Measurements from ENCODE around the gene S1PR4. TPM values are rescaled to one million over a fixed set of nuclear protein-coding genes. Genes with fewer than 3 reads are reported as not detected.

Gene S1PR4
- total and polyA plus RNA-seq, 9 of the 15 experiments (the other 6 are each of a cell fraction or from before 2014, with no cell fraction given), result 0.27 TPM; not detected in 8

GRCh38 chr19:3229346-3229743, 50.8 kb downstream of the S1PR4 start:
- Histone ChIP-seq H3K9ac (ENCODE audit: insufficient read depth in 1 of 2, low read depth in 2 of 2, low read length in 2 of 2) (no peak overlapping the region), H3K9me1 (ENCODE audit: control insufficient read depth, insufficient read depth, low read length) (no peaks in the 10 kb centered on the region), H3K27ac (ENCODE audit: extremely low read depth, low read depth, low read length) (no peak overlapping the region), H3K9me3 (replicated peaks; ENCODE audit: control insufficient read depth, insufficient read depth, low read depth, low read length) (no peaks in the 10 kb centered on the region), H2AFZ (ENCODE audit: low read depth, low read length) (no peak overlapping the region), H3K36me3 (ENCODE audit: control insufficient read depth, insufficient read depth, low read length) (no peaks in the 10 kb centered on the region), H4K20me1 (replicated peaks; ENCODE audit: control insufficient read depth, insufficient read depth, low read length) (peaks cover 8% of the 10 kb centered on the region), H3K4me2 (ENCODE audit: insufficient read depth, low read length) (no peak overlapping the region), H3K27me3 (ENCODE audit: control insufficient read depth in 2 of 2, insufficient read depth in 2 of 2, low read length in 2 of 2) (peaks cover 6 to 40% of the 10 kb centered on the region in 2 experiments; a peak in 4 of 5 replicates), H3K79me2 (ENCODE audit: control insufficient read depth, insufficient read depth, low read length) (no peaks in the 10 kb centered on the region), H3K4me3 (no peak overlapping the region), H3K4me1 (replicated peaks in 1 of 2; ENCODE audit: control insufficient read depth in 2 of 2, insufficient read depth in 2 of 2, low read length in 2 of 2) (peaks cover 0 to 22% of the 10 kb centered on the region in 2 experiments; a peak in 2 of 5 replicates)
- ChIA-PET CTCF (ENCODE audit: low intra/inter-chr PET ratio) (no interaction called here), POLR2A (interaction anchor here (0.6 kb wide), 3 partner anchors 16 to 841 kb away, joined by 3 to 4 read pairs (median 3); no protein-coding TSS in a partner anchor)
- in situ Hi-C loops (cut with MboI), result no loop called here
- TF ChIP-seq ZFP36 (IDR thresholded peaks at IDR 0.05; ENCODE audit: low read depth, low read length, partially characterized antibody), result peak; percentile 91
- TF ChIP-seq CBX1 (IDR thresholded peaks at IDR 0.05; ENCODE audit: low read depth), result no peak
- TF ChIP-seq EGR1 (conservative IDR thresholded peaks at IDR 0.05), result 0 out of 2 replicates have a peak, but pooled peaks have one; percentile 24
- no peak for TF ChIP-seq ZNF239 (CRISPR knock-in tag; IDR thresholded peaks at IDR 0.05)
- no peak for TF ChIP-seq ELF1 (tag; IDR thresholded peaks at IDR 0.05)
- TF ChIP-seq CHD2 (IDR thresholded peaks at IDR 0.05; ENCODE audit: low read depth, low read length), result no peak
- TF ChIP-seq ZNF224 (CRISPR knock-in tag; IDR thresholded peaks at IDR 0.05), result no peak
- TF ChIP-seq ZC3H11A (IDR thresholded peaks at IDR 0.05; ENCODE audit: low read depth, low read length), result no peak
- TF ChIP-seq ZNF436 (CRISPR knock-in tag; IDR thresholded peaks at IDR 0.05), result 0 out of 2 replicates have a peak, but pooled peaks have one; percentile 24
- TF ChIP-seq ZBTB17 (CRISPR knock-in tag; IDR thresholded peaks at IDR 0.05), result no peak
- no peak for TF ChIP-seq BACH1 (tag; IDR thresholded peaks at IDR 0.05)
- TF ChIP-seq, protein P1, sequence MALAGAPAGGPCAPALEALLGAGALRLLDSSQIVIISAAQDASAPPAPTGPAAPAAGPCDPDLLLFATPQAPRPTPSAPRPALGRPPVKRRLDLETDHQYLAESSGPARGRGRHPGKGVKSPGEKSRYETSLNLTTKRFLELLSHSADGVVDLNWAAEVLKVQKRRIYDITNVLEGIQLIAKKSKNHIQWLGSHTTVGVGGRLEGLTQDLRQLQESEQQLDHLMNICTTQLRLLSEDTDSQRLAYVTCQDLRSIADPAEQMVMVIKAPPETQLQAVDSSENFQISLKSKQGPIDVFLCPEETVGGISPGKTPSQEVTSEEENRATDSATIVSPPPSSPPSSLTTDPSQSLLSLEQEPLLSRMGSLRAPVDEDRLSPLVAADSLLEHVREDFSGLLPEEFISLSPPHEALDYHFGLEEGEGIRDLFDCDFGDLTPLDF (CRISPR knock-in tag; IDR thresholded peaks at IDR 0.05), result no peak
- TF ChIP-seq ZNF717 (CRISPR knock-in tag; IDR thresholded peaks at IDR 0.05), result no peak
- TF ChIP-seq NR4A1 (CRISPR knock-in tag; IDR thresholded peaks at IDR 0.05), result no peak
- TF ChIP-seq NR4A1 (tag; IDR thresholded peaks at IDR 0.05), result no peak
- no peak for TF ChIP-seq ZNF134 (CRISPR knock-in tag; conservative IDR thresholded peaks at IDR 0.05)
- FAIRE-seq, result no peak
- 4% methylated on average over 9 of the region's 9 CpGs for WGBS (ENCODE audit: insufficient coverage, low coverage, missing lambda C conversion rate)
- no peak for DNase-seq (ENCODE audit: extremely low read depth in 1 of 4, low spot score in 3 of 4)
- no peak for ATAC-seq
- intact Hi-C loops (cut with micrococcal nuclease), result no loop called here
- no TSS peak for BruUV-seq (replicated peaks)

Other genes starting within 250 kb of the S1PR4 start
Only the 7 nearest of the 9 such genes appear.
- 5.5 and 6.4 TPM in 2 replicates for gene TLE2, start 149.5 kb upstream of the S1PR4 start, total RNA-seq (2014; rRNA removed)
- 2.4 and 2.7 TPM in 2 replicates for gene TLE2, start 149.5 kb upstream of the S1PR4 start, total RNA-seq (2014; rRNA removed; fragmentation: Illumina TruSeq; extraction: Trizol)
- 4.4 and 4.5 TPM in 2 replicates for gene TLE2, start 149.5 kb upstream of the S1PR4 start, total RNA-seq (2015; rRNA removed; fragmentation: Illumina TruSeq; extraction: Trizol)
- gene TLE2, start 149.5 kb upstream of the S1PR4 start, total RNA-seq (2021), result 13.1 and 15.2 TPM in 2 replicates
- 10.7 and 12.0 TPM in 2 replicates for gene TLE2, start 149.5 kb upstream of the S1PR4 start, polyA plus RNA-seq (2011; rRNA removed)
- 6.2 and 8.8 TPM in 2 replicates for gene TLE2, start 149.5 kb upstream of the S1PR4 start, polyA plus RNA-seq (2014; fragmentation: Illumina TruSeq; extraction: Trizol)
- gene TLE2, start 149.5 kb upstream of the S1PR4 start, polyA plus RNA-seq (2014; fragmentation: Nextera tagmentation; extraction: Ambion mirVana), result under 1 TPM; 0.35 to 0.53 TPM
- 10.5 and 10.6 TPM in 2 replicates for gene TLE2, start 149.5 kb upstream of the S1PR4 start, polyA plus RNA-seq (2014; rRNA removed)
- 264 and 355 TPM in 2 replicates for gene TLE5, start 116.3 kb upstream of the S1PR4 start, total RNA-seq (2014; rRNA removed)
- 75.8 and 89.1 TPM in 2 replicates for gene TLE5, start 116.3 kb upstream of the S1PR4 start, total RNA-seq (2014; rRNA removed; fragmentation: Illumina TruSeq; extraction: Trizol)
- 172 and 178 TPM in 2 replicates for gene TLE5, start 116.3 kb upstream of the S1PR4 start, total RNA-seq (2015; rRNA removed; fragmentation: Illumina TruSeq; extraction: Trizol)
- 347 and 360 TPM in 2 replicates for gene TLE5, start 116.3 kb upstream of the S1PR4 start, total RNA-seq (2021)
- gene TLE5, start 116.3 kb upstream of the S1PR4 start, polyA plus RNA-seq (2011; rRNA removed), result 280 and 366 TPM in 2 replicates
- gene TLE5, start 116.3 kb upstream of the S1PR4 start, polyA plus RNA-seq (2014; fragmentation: Illumina TruSeq; extraction: Trizol), result 235 and 381 TPM in 2 replicates
- gene TLE5, start 116.3 kb upstream of the S1PR4 start, polyA plus RNA-seq (2014; fragmentation: Nextera tagmentation; extraction: Ambion mirVana), result 1 to 10 TPM; 2.0 to 6.2 TPM
- 316 and 334 TPM in 2 replicates for gene TLE5, start 116.3 kb upstream of the S1PR4 start, polyA plus RNA-seq (2014; rRNA removed)
- 14.5 and 19.3 TPM in 2 replicates for gene GNA11, start 84.4 kb upstream of the S1PR4 start, total RNA-seq (2014; rRNA removed)
- gene GNA11, start 84.4 kb upstream of the S1PR4 start, total RNA-seq (2014; rRNA removed; fragmentation: Illumina TruSeq; extraction: Trizol), result 7.0 and 12.7 TPM in 2 replicates
- 13.4 and 16.5 TPM in 2 replicates for gene GNA11, start 84.4 kb upstream of the S1PR4 start, total RNA-seq (2015; rRNA removed; fragmentation: Illumina TruSeq; extraction: Trizol)
- 24.3 and 24.8 TPM in 2 replicates for gene GNA11, start 84.4 kb upstream of the S1PR4 start, total RNA-seq (2021)
- 3.6 and 9.7 TPM in 2 replicates for gene GNA11, start 84.4 kb upstream of the S1PR4 start, polyA plus RNA-seq (2011; rRNA removed)
- 23.5 and 24.5 TPM in 2 replicates for gene GNA11, start 84.4 kb upstream of the S1PR4 start, polyA plus RNA-seq (2014; fragmentation: Illumina TruSeq; extraction: Trizol)
- under 1 TPM; 0.18 to 0.21 TPM for gene GNA11, start 84.4 kb upstream of the S1PR4 start, polyA plus RNA-seq (2014; fragmentation: Nextera tagmentation; extraction: Ambion mirVana)
- gene GNA11, start 84.4 kb upstream of the S1PR4 start, polyA plus RNA-seq (2014; rRNA removed), result 16.6 and 18.2 TPM in 2 replicates
- gene GNA15, start 42.7 kb upstream of the S1PR4 start, total RNA-seq (2014; rRNA removed), result 0.09 TPM in 1 of 2 replicates, not detected in the other
- gene GNA15, start 42.7 kb upstream of the S1PR4 start, total RNA-seq (2014; rRNA removed; fragmentation: Illumina TruSeq; extraction: Trizol), result 0.07 and 0.13 TPM in 2 replicates
- gene GNA15, start 42.7 kb upstream of the S1PR4 start, total RNA-seq (2015; rRNA removed; fragmentation: Illumina TruSeq; extraction: Trizol), result 0.19 and 0.22 TPM in 2 replicates
- gene GNA15, start 42.7 kb upstream of the S1PR4 start, total RNA-seq (2021), result 0.13 and 0.24 TPM in 2 replicates
- gene GNA15, start 42.7 kb upstream of the S1PR4 start, polyA plus RNA-seq (2011; rRNA removed), result 0.19 and 0.22 TPM in 2 replicates
- 0.10 and 0.22 TPM in 2 replicates for gene GNA15, start 42.7 kb upstream of the S1PR4 start, polyA plus RNA-seq (2014; fragmentation: Illumina TruSeq; extraction: Trizol)
- gene GNA15, start 42.7 kb upstream of the S1PR4 start, polyA plus RNA-seq (2014; fragmentation: Nextera tagmentation; extraction: Ambion mirVana), result under 1 TPM in 1 of 2 experiments, not detected in 1; 0.03 TPM
- 0.11 and 0.35 TPM in 2 replicates for gene GNA15, start 42.7 kb upstream of the S1PR4 start, polyA plus RNA-seq (2014; rRNA removed)
- 49.3 and 79.1 TPM in 2 replicates for gene NCLN, start 7.2 kb downstream of the S1PR4 start, total RNA-seq (2014; rRNA removed)
- 11.6 and 20.2 TPM in 2 replicates for gene NCLN, start 7.2 kb downstream of the S1PR4 start, total RNA-seq (2014; rRNA removed; fragmentation: Illumina TruSeq; extraction: Trizol)
- gene NCLN, start 7.2 kb downstream of the S1PR4 start, total RNA-seq (2015; rRNA removed; fragmentation: Illumina TruSeq; extraction: Trizol), result 39.7 and 47.4 TPM in 2 replicates
- gene NCLN, start 7.2 kb downstream of the S1PR4 start, total RNA-seq (2021), result 120 and 126 TPM in 2 replicates
- gene NCLN, start 7.2 kb downstream of the S1PR4 start, polyA plus RNA-seq (2011; rRNA removed), result 39.6 and 55.9 TPM in 2 replicates
- gene NCLN, start 7.2 kb downstream of the S1PR4 start, polyA plus RNA-seq (2014; fragmentation: Illumina TruSeq; extraction: Trizol), result 25.6 and 56.1 TPM in 2 replicates
- 1 to 10 TPM; 3.8 to 5.9 TPM for gene NCLN, start 7.2 kb downstream of the S1PR4 start, polyA plus RNA-seq (2014; fragmentation: Nextera tagmentation; extraction: Ambion mirVana)
- gene NCLN, start 7.2 kb downstream of the S1PR4 start, polyA plus RNA-seq (2014; rRNA removed), result 58.0 and 62.8 TPM in 2 replicates
- gene CELF5, start 45.9 kb downstream of the S1PR4 start, total RNA-seq (2014; rRNA removed), result 0.05 and 0.73 TPM in 2 replicates
- gene CELF5, start 45.9 kb downstream of the S1PR4 start, total RNA-seq (2014; rRNA removed; fragmentation: Illumina TruSeq; extraction: Trizol), result 0.07 and 0.26 TPM in 2 replicates
- gene CELF5, start 45.9 kb downstream of the S1PR4 start, total RNA-seq (2015; rRNA removed; fragmentation: Illumina TruSeq; extraction: Trizol), result 0.36 and 0.41 TPM in 2 replicates
- gene CELF5, start 45.9 kb downstream of the S1PR4 start, total RNA-seq (2021), result 0.29 and 0.49 TPM in 2 replicates
- 0.28 and 0.38 TPM in 2 replicates for gene CELF5, start 45.9 kb downstream of the S1PR4 start, polyA plus RNA-seq (2011; rRNA removed)
- gene CELF5, start 45.9 kb downstream of the S1PR4 start, polyA plus RNA-seq (2014; fragmentation: Illumina TruSeq; extraction: Trizol), result 0.22 and 0.39 TPM in 2 replicates
- under 1 TPM; 0.01 to 0.07 TPM for gene CELF5, start 45.9 kb downstream of the S1PR4 start, polyA plus RNA-seq (2014; fragmentation: Nextera tagmentation; extraction: Ambion mirVana)
- 0.27 and 0.56 TPM in 2 replicates for gene CELF5, start 45.9 kb downstream of the S1PR4 start, polyA plus RNA-seq (2014; rRNA removed)
- 14.1 and 15.7 TPM in 2 replicates for gene NFIC, start 187.8 kb downstream of the S1PR4 start, total RNA-seq (2014; rRNA removed)
- 3.0 and 3.7 TPM in 2 replicates for gene NFIC, start 187.8 kb downstream of the S1PR4 start, total RNA-seq (2014; rRNA removed; fragmentation: Illumina TruSeq; extraction: Trizol)
- 6.9 and 8.4 TPM in 2 replicates for gene NFIC, start 187.8 kb downstream of the S1PR4 start, total RNA-seq (2015; rRNA removed; fragmentation: Illumina TruSeq; extraction: Trizol)
- 57.3 and 62.1 TPM in 2 replicates for gene NFIC, start 187.8 kb downstream of the S1PR4 start, total RNA-seq (2021)
- 2.0 and 2.9 TPM in 2 replicates for gene NFIC, start 187.8 kb downstream of the S1PR4 start, polyA plus RNA-seq (2011; rRNA removed)
- gene NFIC, start 187.8 kb downstream of the S1PR4 start, polyA plus RNA-seq (2014; fragmentation: Illumina TruSeq; extraction: Trizol), result 17.2 and 26.2 TPM in 2 replicates
- under 1 TPM; 0.71 to 0.99 TPM for gene NFIC, start 187.8 kb downstream of the S1PR4 start, polyA plus RNA-seq (2014; fragmentation: Nextera tagmentation; extraction: Ambion mirVana)
- 14.1 and 15.9 TPM in 2 replicates for gene NFIC, start 187.8 kb downstream of the S1PR4 start, polyA plus RNA-seq (2014; rRNA removed)

All from K562 (cell line).